HL-60 (cell line): Measurements from ENCODE around the gene GPR153.
"Not testable (repeated sequence)": the region's sequence is repeated elsewhere in the genome, so short reads cannot be mapped to it uniquely, and the experiment has no call there.

Source experiments
- DNase-seq, 2 experiments: peaks; one replicate each; pipeline ENCODE4 v3.0.0-alpha.2; 2010 to 2020; ENCODE audit warnings: low read depth in 1 of 2, low spot score in 1 of 2
- H3K27ac ChIP-seq: fragments of 250-450 bp; sonication (Bioruptor Pico); replicated peaks from 2 replicates; pipeline ENCODE4 v1.5.1; 2020; ENCODE audit warnings: mild to moderate bottlenecking, moderate library complexity
- H3K27me3 ChIP-seq: fragments of 250-450 bp; sonication (Bioruptor Pico); 2 replicates; pipeline ENCODE4 v1.5.1; 2021; ENCODE audit warnings: mild to moderate bottlenecking, moderate library complexity; ENCODE audit not compliant: insufficient read depth, poor library complexity, severe bottlenecking
- H3K4me3 ChIP-seq: replicated peaks from 2 replicates; pipeline ENCODE4 v1.5.1; 2011; ENCODE audit warnings: mild to moderate bottlenecking, control low read depth, low read length; ENCODE audit not compliant: insufficient read depth
- CTCF ChIP-seq: IDR thresholded peaks from one replicate; pipeline ENCODE4 v1.5.1; 2011; ENCODE audit warnings: low read length, control low read depth, inconsistent platforms; ENCODE audit not compliant: insufficient read depth
- GABPA ChIP-seq: IDR thresholded peaks from 2 replicates; pipeline ENCODE4 v1.6.1; 2012; ENCODE audit warnings: low read depth
- POLR2AphosphoS5 ChIP-seq: IDR thresholded peaks from 2 replicates; pipeline ENCODE4 v1.6.1; 2012; ENCODE audit warnings: low read depth
- REST ChIP-seq: IDR thresholded peaks from 2 replicates; pipeline ENCODE4 v1.6.1; 2012; ENCODE audit warnings: low read depth; ENCODE audit not compliant: insufficient replicate concordance
- SPI1 ChIP-seq: IDR thresholded peaks from 2 replicates; pipeline ENCODE4 v1.6.1; 2012; ENCODE audit warnings: low read depth, mild to moderate bottlenecking, borderline replicate concordance

GPR153 gene

GRCh38 chr1:6220236-6220635 lies 40.7 kb downstream of the GPR153 start:
- DNase-seq: no peak
- Histone ChIP-seq H3K27me3 (no peaks in the 10 kb centered on the region), H3K27ac (no peak overlapping the region), H3K4me3 (no peak overlapping the region)
- TF ChIP-seq REST (no peak), CTCF (no peak), SPI1 (no peak), GABPA (no peak), POLR2AphosphoS5 (no peak)

- not testable (repeated sequence) for H3K27ac ChIP-seq, H3K4me3 ChIP-seq, DNase-seq, H3K27me3 ChIP-seq
These were observed 41.3 kb downstream of the GPR153 start for GRCh38 chr1:6219641-6220040.

- H3K27ac ChIP-seq: no peak overlapping the region
- no peaks in the 10 kb centered on the region for H3K27me3 ChIP-seq
- no peak overlapping the region for H3K4me3 ChIP-seq
- DNase-seq: no peak
- TF ChIP-seq CTCF (no peak), REST (no peak), SPI1 (no peak), POLR2AphosphoS5 (no peak), GABPA (no peak)
These were observed 42.3 kb downstream of the GPR153 start for GRCh38 chr1:6218375-6219164.

GRCh38 chr1:6212193-6212959 lies 48.5 kb downstream of the GPR153 start:
- H3K4me3 ChIP-seq: no peak overlapping the region
- H3K27me3 ChIP-seq: peaks cover 1% of the 10 kb centered on the region
- no peak overlapping the region for H3K27ac ChIP-seq
- DNase-seq: peak in 1 of 2 experiments; percentile 52
- no peak for TF ChIP-seq GABPA
- no peak for TF ChIP-seq REST
- TF ChIP-seq CTCF: no peak
- TF ChIP-seq POLR2AphosphoS5: 0 out of 2 replicates have a peak, but pooled peaks have one; percentile 27
- peak; percentile 74; the same call in 1 of the 2 replicates for TF ChIP-seq SPI1
